Measurements from ENCODE around the gene PTPDC1. TPM values are rescaled to one million over a fixed set of nuclear protein-coding genes. Genes with fewer than 3 reads are reported as not detected.

Gene PTPDC1
- total RNA-seq, 4 donors from 2014 or later: 10.6 to 33.6 (median 21.6) TPM

- peaks cover 0 to 8% (median 0%) of the 10 kb centered on the region in 3 donors for H3K4me1 ChIP-seq
- 89 to 90% methylated on average over 2 of the region's 2 CpGs for WGBS, 2 donors (ENCODE audit: low coverage in 1 of 2)
- H3K9me3 ChIP-seq: no peaks in the 10 kb centered on the region
- peaks cover 0 to 40% of the 10 kb centered on the region in 2 donors for H3K36me3 ChIP-seq
- TF ChIP-seq POLR2A (IDR thresholded peaks at IDR 0.05): no peak
- TF ChIP-seq POLR2AphosphoS5 (IDR thresholded peaks at IDR 0.05): no peak
- no peak for TF ChIP-seq CTCF (IDR thresholded peaks at IDR 0.05)
- no peak for TF ChIP-seq EP300 (IDR thresholded peaks at IDR 0.05)
- no peaks in the 10 kb centered on the region for H3K27me3 ChIP-seq
- no peak for ATAC-seq
- no peak overlapping the region for H3K27ac ChIP-seq
- H3K4me3 ChIP-seq: no peak overlapping the region
Measured at GRCh38 chr9:94100152-94100879, 16.1 kb downstream of the PTPDC1 start.

GRCh38 chr9:94101162-94101853, 17.0 kb downstream of the PTPDC1 start:
- Histone ChIP-seq H3K4me1 (peaks cover 0 to 8% (median 0%) of the 10 kb centered on the region in 3 donors), H3K4me3 (no peak overlapping the region), H3K9me3 (no peaks in the 10 kb centered on the region), H3K36me3 (peaks cover 0 to 30% of the 10 kb centered on the region in 2 donors), H3K27ac (no peak overlapping the region), H3K27me3 (no peaks in the 10 kb centered on the region)
- ATAC-seq: no peak
- 93 to 94% methylated on average over 6 to 7 of the region's 7 CpGs for WGBS, 2 donors (ENCODE audit: low coverage in 1 of 2)
- TF ChIP-seq POLR2A (IDR thresholded peaks at IDR 0.05) (no peak), POLR2AphosphoS5 (IDR thresholded peaks at IDR 0.05) (no peak), CTCF (IDR thresholded peaks at IDR 0.05) (no peak), EP300 (IDR thresholded peaks at IDR 0.05) (no peak)

- Histone ChIP-seq H3K36me3 (no peaks in the 10 kb centered on the region), H3K27me3 (no peaks in the 10 kb centered on the region), H3K27ac (peak overlapping the region; percentile 27 to 79 (median 52)), H3K4me3 (no peak overlapping the region), H3K9me3 (no peaks in the 10 kb centered on the region), H3K4me1 (peaks cover 0 to 28% (median 0%) of the 10 kb centered on the region in 3 donors)
- 20 to 100% methylated on average over 1 to 3 of the region's 3 CpGs for WGBS, 2 donors (ENCODE audit: low coverage in 1 of 2)
- ATAC-seq: peak; percentile 77
- TF ChIP-seq EP300 (IDR thresholded peaks at IDR 0.05): no peak
- TF ChIP-seq POLR2AphosphoS5 (IDR thresholded peaks at IDR 0.05): peak; percentile 38
Measured at GRCh38 chr9:94108584-94108983, 24.3 kb downstream of the PTPDC1 start.

- no peak for TF ChIP-seq POLR2A (IDR thresholded peaks at IDR 0.05)
- H3K27ac ChIP-seq: no peak overlapping the region
- no peaks in the 10 kb centered on the region for H3K36me3 ChIP-seq
- H3K9me3 ChIP-seq: no peaks in the 10 kb centered on the region
- no peak overlapping the region for H3K4me3 ChIP-seq
- WGBS, 2 donors (ENCODE audit: low coverage in 1 of 2): 28 to 67% methylated on average over 3 of the region's 3 CpGs
- ATAC-seq: no peak
- peaks cover 0 to 27% (median 0%) of the 10 kb centered on the region in 3 donors for H3K4me1 ChIP-seq
- no peaks in the 10 kb centered on the region for H3K27me3 ChIP-seq
Measured at GRCh38 chr9:94110821-94111252, 26.6 kb downstream of the PTPDC1 start.

- H3K27ac ChIP-seq: no peak overlapping the region
Measured at GRCh38 chr9:94111446-94111845, 27.2 kb downstream of the PTPDC1 start.

More at GRCh38 chr9:94111446-94111845, 27.2 kb downstream of the PTPDC1 start:
- no peak for TF ChIP-seq CTCF (IDR thresholded peaks at IDR 0.05)
- TF ChIP-seq POLR2A (IDR thresholded peaks at IDR 0.05): no peak
- TF ChIP-seq EP300 (IDR thresholded peaks at IDR 0.05): no peak
- TF ChIP-seq POLR2AphosphoS5 (IDR thresholded peaks at IDR 0.05): no peak
- no peaks in the 10 kb centered on the region for H3K36me3 ChIP-seq
- H3K27me3 ChIP-seq: no peaks in the 10 kb centered on the region
- H3K4me1 ChIP-seq: peaks cover 0 to 27% (median 0%) of the 10 kb centered on the region in 3 donors
- H3K9me3 ChIP-seq: no peaks in the 10 kb centered on the region
- ATAC-seq: no peak
- 55 to 67% methylated on average over 2 of the region's 2 CpGs for WGBS, 2 donors (ENCODE audit: low coverage in 1 of 2)
- H3K4me3 ChIP-seq: no peak overlapping the region

Measured in gastroesophageal sphincter (tissue), 4 donors.